ENCODE data around the gene CFAP299.

DNA sequence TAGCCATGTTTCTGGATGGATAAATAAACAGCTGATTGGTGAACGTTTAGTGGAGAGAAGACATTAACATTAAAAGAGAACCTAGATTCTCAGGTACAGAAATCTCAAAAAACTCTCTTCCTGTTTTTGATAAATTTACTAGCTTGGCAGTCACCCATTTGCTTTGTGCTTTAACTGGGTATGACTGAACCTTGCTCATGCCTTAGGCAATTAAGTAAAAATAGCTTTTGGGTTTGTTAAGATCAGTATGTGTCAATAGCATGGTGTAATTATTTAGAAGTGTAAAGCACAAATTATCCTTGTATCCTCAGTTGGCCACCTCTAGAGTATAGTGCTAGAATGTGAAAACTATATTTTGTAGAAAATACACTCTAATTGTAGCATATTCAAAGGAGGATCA, 200.0 kb downstream of the CFAP299 start:
- TF ChIP-seq, protein P1, sequence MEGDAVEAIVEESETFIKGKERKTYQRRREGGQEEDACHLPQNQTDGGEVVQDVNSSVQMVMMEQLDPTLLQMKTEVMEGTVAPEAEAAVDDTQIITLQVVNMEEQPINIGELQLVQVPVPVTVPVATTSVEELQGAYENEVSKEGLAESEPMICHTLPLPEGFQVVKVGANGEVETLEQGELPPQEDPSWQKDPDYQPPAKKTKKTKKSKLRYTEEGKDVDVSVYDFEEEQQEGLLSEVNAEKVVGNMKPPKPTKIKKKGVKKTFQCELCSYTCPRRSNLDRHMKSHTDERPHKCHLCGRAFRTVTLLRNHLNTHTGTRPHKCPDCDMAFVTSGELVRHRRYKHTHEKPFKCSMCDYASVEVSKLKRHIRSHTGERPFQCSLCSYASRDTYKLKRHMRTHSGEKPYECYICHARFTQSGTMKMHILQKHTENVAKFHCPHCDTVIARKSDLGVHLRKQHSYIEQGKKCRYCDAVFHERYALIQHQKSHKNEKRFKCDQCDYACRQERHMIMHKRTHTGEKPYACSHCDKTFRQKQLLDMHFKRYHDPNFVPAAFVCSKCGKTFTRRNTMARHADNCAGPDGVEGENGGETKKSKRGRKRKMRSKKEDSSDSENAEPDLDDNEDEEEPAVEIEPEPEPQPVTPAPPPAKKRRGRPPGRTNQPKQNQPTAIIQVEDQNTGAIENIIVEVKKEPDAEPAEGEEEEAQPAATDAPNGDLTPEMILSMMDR (IDR thresholded peaks at IDR 0.05 in 2 of 3, conservative IDR thresholded peaks at IDR 0.05 in 1 of 3; ENCODE audit: insufficient read depth in 2 of 3, low read depth in 1 of 3, low read length in 3 of 3), result no peak
- TF ChIP-seq, protein P2, sequence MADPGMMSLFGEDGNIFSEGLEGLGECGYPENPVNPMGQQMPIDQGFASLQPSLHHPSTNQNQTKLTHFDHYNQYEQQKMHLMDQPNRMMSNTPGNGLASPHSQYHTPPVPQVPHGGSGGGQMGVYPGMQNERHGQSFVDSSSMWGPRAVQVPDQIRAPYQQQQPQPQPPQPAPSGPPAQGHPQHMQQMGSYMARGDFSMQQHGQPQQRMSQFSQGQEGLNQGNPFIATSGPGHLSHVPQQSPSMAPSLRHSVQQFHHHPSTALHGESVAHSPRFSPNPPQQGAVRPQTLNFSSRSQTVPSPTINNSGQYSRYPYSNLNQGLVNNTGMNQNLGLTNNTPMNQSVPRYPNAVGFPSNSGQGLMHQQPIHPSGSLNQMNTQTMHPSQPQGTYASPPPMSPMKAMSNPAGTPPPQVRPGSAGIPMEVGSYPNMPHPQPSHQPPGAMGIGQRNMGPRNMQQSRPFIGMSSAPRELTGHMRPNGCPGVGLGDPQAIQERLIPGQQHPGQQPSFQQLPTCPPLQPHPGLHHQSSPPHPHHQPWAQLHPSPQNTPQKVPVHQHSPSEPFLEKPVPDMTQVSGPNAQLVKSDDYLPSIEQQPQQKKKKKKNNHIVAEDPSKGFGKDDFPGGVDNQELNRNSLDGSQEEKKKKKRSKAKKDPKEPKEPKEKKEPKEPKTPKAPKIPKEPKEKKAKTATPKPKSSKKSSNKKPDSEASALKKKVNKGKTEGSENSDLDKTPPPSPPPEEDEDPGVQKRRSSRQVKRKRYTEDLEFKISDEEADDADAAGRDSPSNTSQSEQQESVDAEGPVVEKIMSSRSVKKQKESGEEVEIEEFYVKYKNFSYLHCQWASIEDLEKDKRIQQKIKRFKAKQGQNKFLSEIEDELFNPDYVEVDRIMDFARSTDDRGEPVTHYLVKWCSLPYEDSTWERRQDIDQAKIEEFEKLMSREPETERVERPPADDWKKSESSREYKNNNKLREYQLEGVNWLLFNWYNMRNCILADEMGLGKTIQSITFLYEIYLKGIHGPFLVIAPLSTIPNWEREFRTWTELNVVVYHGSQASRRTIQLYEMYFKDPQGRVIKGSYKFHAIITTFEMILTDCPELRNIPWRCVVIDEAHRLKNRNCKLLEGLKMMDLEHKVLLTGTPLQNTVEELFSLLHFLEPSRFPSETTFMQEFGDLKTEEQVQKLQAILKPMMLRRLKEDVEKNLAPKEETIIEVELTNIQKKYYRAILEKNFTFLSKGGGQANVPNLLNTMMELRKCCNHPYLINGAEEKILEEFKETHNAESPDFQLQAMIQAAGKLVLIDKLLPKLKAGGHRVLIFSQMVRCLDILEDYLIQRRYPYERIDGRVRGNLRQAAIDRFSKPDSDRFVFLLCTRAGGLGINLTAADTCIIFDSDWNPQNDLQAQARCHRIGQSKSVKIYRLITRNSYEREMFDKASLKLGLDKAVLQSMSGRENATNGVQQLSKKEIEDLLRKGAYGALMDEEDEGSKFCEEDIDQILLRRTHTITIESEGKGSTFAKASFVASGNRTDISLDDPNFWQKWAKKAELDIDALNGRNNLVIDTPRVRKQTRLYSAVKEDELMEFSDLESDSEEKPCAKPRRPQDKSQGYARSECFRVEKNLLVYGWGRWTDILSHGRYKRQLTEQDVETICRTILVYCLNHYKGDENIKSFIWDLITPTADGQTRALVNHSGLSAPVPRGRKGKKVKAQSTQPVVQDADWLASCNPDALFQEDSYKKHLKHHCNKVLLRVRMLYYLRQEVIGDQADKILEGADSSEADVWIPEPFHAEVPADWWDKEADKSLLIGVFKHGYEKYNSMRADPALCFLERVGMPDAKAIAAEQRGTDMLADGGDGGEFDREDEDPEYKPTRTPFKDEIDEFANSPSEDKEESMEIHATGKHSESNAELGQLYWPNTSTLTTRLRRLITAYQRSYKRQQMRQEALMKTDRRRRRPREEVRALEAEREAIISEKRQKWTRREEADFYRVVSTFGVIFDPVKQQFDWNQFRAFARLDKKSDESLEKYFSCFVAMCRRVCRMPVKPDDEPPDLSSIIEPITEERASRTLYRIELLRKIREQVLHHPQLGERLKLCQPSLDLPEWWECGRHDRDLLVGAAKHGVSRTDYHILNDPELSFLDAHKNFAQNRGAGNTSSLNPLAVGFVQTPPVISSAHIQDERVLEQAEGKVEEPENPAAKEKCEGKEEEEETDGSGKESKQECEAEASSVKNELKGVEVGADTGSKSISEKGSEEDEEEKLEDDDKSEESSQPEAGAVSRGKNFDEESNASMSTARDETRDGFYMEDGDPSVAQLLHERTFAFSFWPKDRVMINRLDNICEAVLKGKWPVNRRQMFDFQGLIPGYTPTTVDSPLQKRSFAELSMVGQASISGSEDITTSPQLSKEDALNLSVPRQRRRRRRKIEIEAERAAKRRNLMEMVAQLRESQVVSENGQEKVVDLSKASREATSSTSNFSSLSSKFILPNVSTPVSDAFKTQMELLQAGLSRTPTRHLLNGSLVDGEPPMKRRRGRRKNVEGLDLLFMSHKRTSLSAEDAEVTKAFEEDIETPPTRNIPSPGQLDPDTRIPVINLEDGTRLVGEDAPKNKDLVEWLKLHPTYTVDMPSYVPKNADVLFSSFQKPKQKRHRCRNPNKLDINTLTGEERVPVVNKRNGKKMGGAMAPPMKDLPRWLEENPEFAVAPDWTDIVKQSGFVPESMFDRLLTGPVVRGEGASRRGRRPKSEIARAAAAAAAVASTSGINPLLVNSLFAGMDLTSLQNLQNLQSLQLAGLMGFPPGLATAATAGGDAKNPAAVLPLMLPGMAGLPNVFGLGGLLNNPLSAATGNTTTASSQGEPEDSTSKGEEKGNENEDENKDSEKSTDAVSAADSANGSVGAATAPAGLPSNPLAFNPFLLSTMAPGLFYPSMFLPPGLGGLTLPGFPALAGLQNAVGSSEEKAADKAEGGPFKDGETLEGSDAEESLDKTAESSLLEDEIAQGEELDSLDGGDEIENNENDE (IDR thresholded peaks at IDR 0.05; ENCODE audit: low read depth, low read length), result no peak
- TF ChIP-seq, protein P3, sequence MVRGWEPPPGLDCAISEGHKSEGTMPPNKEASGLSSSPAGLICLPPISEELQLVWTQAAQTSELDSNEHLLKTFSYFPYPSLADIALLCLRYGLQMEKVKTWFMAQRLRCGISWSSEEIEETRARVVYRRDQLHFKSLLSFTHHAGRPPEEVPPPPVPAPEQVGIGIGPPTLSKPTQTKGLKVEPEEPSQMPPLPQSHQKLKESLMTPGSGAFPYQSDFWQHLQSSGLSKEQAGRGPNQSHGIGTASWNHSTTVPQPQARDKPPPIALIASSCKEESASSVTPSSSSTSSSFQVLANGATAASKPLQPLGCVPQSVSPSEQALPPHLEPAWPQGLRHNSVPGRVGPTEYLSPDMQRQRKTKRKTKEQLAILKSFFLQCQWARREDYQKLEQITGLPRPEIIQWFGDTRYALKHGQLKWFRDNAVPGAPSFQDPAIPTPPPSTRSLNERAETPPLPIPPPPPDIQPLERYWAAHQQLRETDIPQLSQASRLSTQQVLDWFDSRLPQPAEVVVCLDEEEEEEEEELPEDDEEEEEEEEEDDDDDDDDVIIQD (CRISPR knock-in tag; IDR thresholded peaks at IDR 0.05), result no peak
- TF ChIP-seq, protein P4, sequence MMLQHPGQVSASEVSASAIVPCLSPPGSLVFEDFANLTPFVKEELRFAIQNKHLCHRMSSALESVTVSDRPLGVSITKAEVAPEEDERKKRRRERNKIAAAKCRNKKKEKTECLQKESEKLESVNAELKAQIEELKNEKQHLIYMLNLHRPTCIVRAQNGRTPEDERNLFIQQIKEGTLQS (IDR thresholded peaks at IDR 0.05), result no peak
- TF ChIP-seq, protein P4 (CRISPR knock-in tag; conservative IDR thresholded peaks at IDR 0.05), result no peak
- TF ChIP-seq, protein P5, sequence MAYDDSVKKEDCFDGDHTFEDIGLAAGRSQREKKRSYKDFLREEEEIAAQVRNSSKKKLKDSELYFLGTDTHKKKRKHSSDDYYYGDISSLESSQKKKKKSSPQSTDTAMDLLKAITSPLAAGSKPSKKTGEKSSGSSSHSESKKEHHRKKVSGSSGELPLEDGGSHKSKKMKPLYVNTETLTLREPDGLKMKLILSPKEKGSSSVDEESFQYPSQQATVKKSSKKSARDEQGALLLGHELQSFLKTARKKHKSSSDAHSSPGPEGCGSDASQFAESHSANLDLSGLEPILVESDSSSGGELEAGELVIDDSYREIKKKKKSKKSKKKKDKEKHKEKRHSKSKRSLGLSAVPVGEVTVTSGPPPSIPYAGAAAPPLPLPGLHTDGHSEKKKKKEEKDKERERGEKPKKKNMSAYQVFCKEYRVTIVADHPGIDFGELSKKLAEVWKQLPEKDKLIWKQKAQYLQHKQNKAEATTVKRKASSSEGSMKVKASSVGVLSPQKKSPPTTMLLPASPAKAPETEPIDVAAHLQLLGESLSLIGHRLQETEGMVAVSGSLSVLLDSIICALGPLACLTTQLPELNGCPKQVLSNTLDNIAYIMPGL (CRISPR knock-in tag; IDR thresholded peaks at IDR 0.05), result no peak
- TF ChIP-seq TCF7 (IDR thresholded peaks at IDR 0.05; ENCODE audit: borderline replicate concordance), result no peak
- TF ChIP-seq SOX6 (IDR thresholded peaks at IDR 0.05), result no peak
- no peak for TF ChIP-seq SMARCA5 (IDR thresholded peaks at IDR 0.05)
- no peak for TF ChIP-seq NCOR1 (IDR thresholded peaks at IDR 0.05)
- no peak for TF ChIP-seq POLR2A (conservative IDR thresholded peaks at IDR 0.05)
- TF ChIP-seq, protein P6, sequence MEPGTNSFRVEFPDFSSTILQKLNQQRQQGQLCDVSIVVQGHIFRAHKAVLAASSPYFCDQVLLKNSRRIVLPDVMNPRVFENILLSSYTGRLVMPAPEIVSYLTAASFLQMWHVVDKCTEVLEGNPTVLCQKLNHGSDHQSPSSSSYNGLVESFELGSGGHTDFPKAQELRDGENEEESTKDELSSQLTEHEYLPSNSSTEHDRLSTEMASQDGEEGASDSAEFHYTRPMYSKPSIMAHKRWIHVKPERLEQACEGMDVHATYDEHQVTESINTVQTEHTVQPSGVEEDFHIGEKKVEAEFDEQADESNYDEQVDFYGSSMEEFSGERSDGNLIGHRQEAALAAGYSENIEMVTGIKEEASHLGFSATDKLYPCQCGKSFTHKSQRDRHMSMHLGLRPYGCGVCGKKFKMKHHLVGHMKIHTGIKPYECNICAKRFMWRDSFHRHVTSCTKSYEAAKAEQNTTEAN (CRISPR knock-in tag; IDR thresholded peaks at IDR 0.05), result no peak
- no peak for TF ChIP-seq FOXK1 (CRISPR knock-in tag; IDR thresholded peaks at IDR 0.05; ENCODE audit: borderline replicate concordance)
- no peak for TF ChIP-seq KLF13 (tag; IDR thresholded peaks at IDR 0.05; ENCODE audit: borderline replicate concordance, low read depth)
- no peak for TF ChIP-seq RAD21 (CRISPR knock-in tag; conservative IDR thresholded peaks at IDR 0.05 in 1 of 2, IDR thresholded peaks at IDR 0.05 in 1 of 2)

Measured in K562 (cell line).